ENCODE results near the gene BLCAP.
"Not testable (repeated sequence)": the region's sequence is repeated elsewhere in the genome, so short reads cannot be mapped to it uniquely, and the experiment has no call there.

BLCAP gene

GRCh38 chr20:37479925-37480691 is 47.6 kb downstream of the BLCAP start:
- DNase-seq: no peak

- DNase-seq: no peak
These were observed 48.4 kb downstream of the BLCAP start for GRCh38 chr20:37479266-37479665.

- DNase-seq: no peak
These were observed 50.6 kb downstream of the BLCAP start for GRCh38 chr20:37477041-37477440.

- DNase-seq: no peak
These were observed 52.4 kb downstream of the BLCAP start for GRCh38 chr20:37475252-37475651.

- no peak for DNase-seq
These were observed 53.3 kb downstream of the BLCAP start for GRCh38 chr20:37474386-37474785.

GRCh38 chr20:37473249-37474000 is 54.3 kb downstream of the BLCAP start:
- DNase-seq: no peak

GRCh38 chr20:37472435-37472834 is 55.2 kb downstream of the BLCAP start:
- not testable (repeated sequence) for DNase-seq

GRCh38 chr20:37471741-37472235 is 55.9 kb downstream of the BLCAP start:
- DNase-seq: no peak

- DNase-seq: not testable (repeated sequence)
These were observed 57.5 kb downstream of the BLCAP start for GRCh38 chr20:37470190-37470589.

GRCh38 chr20:37469531-37469930 is 58.1 kb downstream of the BLCAP start:
- no peak for DNase-seq

GRCh38 chr20:37468886-37469285 is 58.8 kb downstream of the BLCAP start:
- DNase-seq: no peak

All from activated CD4-positive, alpha-beta T cell treated with anti-CD3 and anti-CD28 coated beads for 1 hour (primary cell).